GM23338 (cell line): ENCODE data around the gene SLC19A1. TPM values are rescaled to one million over a fixed set of nuclear protein-coding genes. Genes with fewer than 3 reads are reported as not detected.

Source experiments
- ATAC-seq: fragments of 200-7000 bp; cut with Tn5 transposase; 3 replicates; pipeline ENCODE4 v1.9.1; 2020
- DNase-seq: peaks from one replicate; pipeline ENCODE4 v3.0.0-alpha.2; 2015; ENCODE audit warnings: low spot score
- H2AFZ ChIP-seq: fragments of 200-600 bp; sonication (generic); 2 replicates; pipeline ENCODE4 v1.8.0; 2016; ENCODE audit warnings: antibody characterized with exemption, mild to moderate bottlenecking, moderate library complexity
- H3F3A ChIP-seq: fragments of 200-600 bp; sonication (generic); replicated peaks from 2 replicates; pipeline ENCODE4 v1.8.0; 2017; ENCODE audit warnings: antibody characterized with exemption, mixed run types, low read depth
- H3K27ac ChIP-seq: fragments of 200-600 bp; sonication (generic); 2 replicates; pipeline ENCODE4 v1.6.1; 2016; ENCODE audit warnings: low read depth
- H3K27me3 ChIP-seq: fragments of 200-600 bp; sonication (generic); 2 replicates; pipeline ENCODE4 v1.8.0; 2016; ENCODE audit warnings: mild to moderate bottlenecking, mixed run types, moderate library complexity; ENCODE audit not compliant: insufficient read depth
- H3K36me3 ChIP-seq: fragments of 200-600 bp; sonication (generic); 2 replicates; pipeline ENCODE4 v1.8.0; 2016; ENCODE audit warnings: mild to moderate bottlenecking; ENCODE audit not compliant: insufficient read depth
- H3K4me1 ChIP-seq: fragments of 200-600 bp; sonication (generic); 2 replicates; pipeline ENCODE4 v1.8.0; 2016; ENCODE audit warnings: mild to moderate bottlenecking, moderate library complexity; ENCODE audit not compliant: insufficient read depth
- H3K4me2 ChIP-seq: fragments of 200-600 bp; sonication (generic); 2 replicates; pipeline ENCODE4 v1.7.1; 2017; ENCODE audit warnings: mixed run types
- H3K4me3 ChIP-seq: fragments of 200-600 bp; sonication (generic); 2 replicates; pipeline ENCODE4 v1.6.1; 2016; ENCODE audit warnings: mixed run types
- H3K79me2 ChIP-seq: fragments of 200-600 bp; sonication (generic); replicated peaks from 2 replicates; pipeline ENCODE4 v1.8.0; 2017; ENCODE audit warnings: mild to moderate bottlenecking; ENCODE audit not compliant: insufficient read depth
- H3K9me2 ChIP-seq: fragments of 200-600 bp; sonication (generic); 2 replicates; pipeline ENCODE4 v1.8.0; 2017; ENCODE audit not compliant: insufficient read depth
- H4K20me1 ChIP-seq: fragments of 200-600 bp; sonication (generic); replicated peaks from 2 replicates; pipeline ENCODE4 v1.8.0; 2017; ENCODE audit warnings: mild to moderate bottlenecking; ENCODE audit not compliant: insufficient read depth
- H3K27ac Mint-ChIP-seq: 2 replicates; pipeline ENCODE4 v1.8.0; 2020; ENCODE audit warnings: inconsistent platforms, mild to moderate bottlenecking, moderate library complexity, mixed read lengths
- H3K27me3 Mint-ChIP-seq: 3 replicates; pipeline ENCODE4 v1.8.0; 2022; ENCODE audit warnings: low read depth, mild to moderate bottlenecking, moderate library complexity, mixed read lengths, inconsistent platforms; ENCODE audit not compliant: insufficient read depth, poor library complexity
- H3K36me3 Mint-ChIP-seq: 3 replicates; pipeline ENCODE4 v1.8.0; 2021; ENCODE audit warnings: low read depth, mild to moderate bottlenecking, inconsistent platforms, moderate library complexity, mixed read lengths
- H3K4me1 Mint-ChIP-seq: 3 replicates; pipeline ENCODE4 v1.8.0; 2020; ENCODE audit warnings: mild to moderate bottlenecking, inconsistent platforms, mixed read lengths
- H3K4me3 Mint-ChIP-seq: 3 replicates; pipeline ENCODE4 v1.8.0; 2021; ENCODE audit warnings: moderate library complexity, mild to moderate bottlenecking, inconsistent platforms, mixed read lengths
- H3K9me3 Mint-ChIP-seq: 3 replicates; pipeline ENCODE4 v1.8.0; 2020; ENCODE audit warnings: moderate library complexity, mild to moderate bottlenecking, inconsistent platforms, mixed read lengths
- CREB1 ChIP-seq: fragments of 250-450 bp; sonication (Bioruptor Pico); IDR thresholded peaks from 2 replicates; pipeline ENCODE4 v1.5.0; 2020; ENCODE audit warnings: low read depth, mild to moderate bottlenecking, moderate library complexity
- CTCF ChIP-seq, 2 experiments: fragments of 200-600 bp in 1 of 2; sonication (generic) in 1 of 2; conservative IDR thresholded peaks; 2 replicates each; pipeline versions ENCODE4 v1.5.1 to v1.6.1; 2016 to 2017; ENCODE audit warnings: antibody characterized with exemption in 2 of 2, low read depth in 2 of 2, mild to moderate bottlenecking in 2 of 2, moderate library complexity in 1 of 2
- ETS1 ChIP-seq: IDR thresholded peaks from 2 replicates; pipeline ENCODE4 v1.6.1; 2016; ENCODE audit warnings: antibody characterized with exemption
- EZH2phosphoT487 ChIP-seq: fragments of 200-600 bp; sonication (generic); IDR thresholded peaks from one replicate; pipeline ENCODE4 v1.8.1; 2018; ENCODE audit warnings: antibody characterized with exemption; ENCODE audit not compliant: unreplicated experiment
- JUNB ChIP-seq: IDR thresholded peaks from one replicate; pipeline ENCODE4 v1.6.1; 2016; ENCODE audit warnings: antibody characterized with exemption; ENCODE audit not compliant: unreplicated experiment
- NANOG ChIP-seq: IDR thresholded peaks from 2 replicates; pipeline ENCODE4 v1.6.1; 2016; ENCODE audit warnings: antibody characterized with exemption, borderline replicate concordance
- POLR2AphosphoS5 ChIP-seq: IDR thresholded peaks from 2 replicates; pipeline ENCODE4 v1.6.1; 2016; ENCODE audit warnings: antibody characterized with exemption, low read depth
- REST ChIP-seq: IDR thresholded peaks from one replicate; pipeline ENCODE4 v1.6.1; 2018; ENCODE audit warnings: antibody characterized with exemption; ENCODE audit not compliant: unreplicated experiment
- STAT1 ChIP-seq: IDR thresholded peaks from one replicate; pipeline ENCODE4 v1.6.1; 2016; ENCODE audit warnings: antibody characterized with exemption; ENCODE audit not compliant: unreplicated experiment
- ZNF114 ChIP-seq: fragments of 250-450 bp; sonication (Bioruptor Pico); IDR thresholded peaks from 2 replicates; pipeline ENCODE4 v1.5.0; 2020; ENCODE audit warnings: mild to moderate bottlenecking, moderate library complexity
- ZNF331 ChIP-seq: fragments of 250-450 bp; sonication (Bioruptor Pico); IDR thresholded peaks from 2 replicates; pipeline ENCODE4 v1.5.0; 2020; ENCODE audit warnings: low read depth, mild to moderate bottlenecking, moderate library complexity
- polyA plus RNA-seq: library from polyadenylated mRNA; unstranded; fragments of >200 nt; fragmentation: Nextera tagmentation; extraction: Ambion mirVana; gene quantifications from 2 replicates; pipeline ENCODE4 v1.2.1, GENCODE V29; 2016
- total RNA-seq: library from RNA; depleted of rRNA; stranded (reverse); fragments of >200 nt; shearing (Covaris generic); gene quantifications from 2 replicates; pipeline ENCODE4 v1.2.3, GENCODE V29; 2014
- TF ChIP-seq, protein P1 (sequence below): fragments of 250-450 bp; sonication (Bioruptor Pico); IDR thresholded peaks from 2 replicates; pipeline ENCODE4 v1.5.0; 2020; ENCODE audit warnings: mild to moderate bottlenecking, moderate library complexity

SLC19A1 gene
- total and polyA plus RNA-seq, 2 experiments from 2014 or later, result 31.2 to 33.0 TPM

DNA sequence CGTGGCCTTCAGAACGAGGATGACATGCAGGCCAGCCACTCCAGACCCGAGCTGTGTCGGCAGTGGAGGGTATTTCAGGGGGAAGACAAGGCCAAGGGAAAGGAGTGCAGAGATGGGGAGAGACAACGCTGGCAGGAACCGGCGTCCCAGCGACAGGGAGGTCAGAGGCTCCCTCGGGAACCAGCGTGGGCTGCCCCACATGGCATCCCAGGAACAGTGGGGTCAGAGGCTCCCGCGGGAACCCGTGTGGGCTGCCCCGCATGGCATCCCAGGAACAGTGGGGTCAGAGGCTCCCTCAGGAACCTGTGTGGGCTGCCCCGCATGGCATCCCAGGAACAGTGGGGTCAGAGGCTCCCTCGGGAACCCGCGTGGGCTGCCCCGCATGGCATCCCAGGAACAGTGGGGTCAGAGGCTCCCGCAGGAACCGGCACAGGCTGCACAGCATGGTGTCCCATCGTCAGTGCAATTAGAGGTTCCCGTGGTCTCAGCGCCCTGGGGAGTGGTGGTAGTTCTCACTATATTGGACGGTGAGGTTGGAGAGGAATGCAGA, 43.0 kb downstream of the SLC19A1 start:
- H2AFZ ChIP-seq, result no peak overlapping the region
- no peaks in the 10 kb centered on the region for H3K4me1 ChIP-seq
- Mint-ChIP-seq H3K4me3 (no peak overlapping the region), H3K9me3 (no peaks in the 10 kb centered on the region; the same call in 2 of the 3 replicates), H3K36me3 (peaks cover 68% of the 10 kb centered on the region), H3K27me3 (peaks cover 10% of the 10 kb centered on the region), H3K27ac (no peak overlapping the region), H3K4me1 (no peaks in the 10 kb centered on the region)
- H3K4me3 ChIP-seq, result no peak overlapping the region
- H3K36me3 ChIP-seq, result peaks cover 9% of the 10 kb centered on the region; the same call in 1 of the 2 replicates
- no peak overlapping the region for H3K4me2 ChIP-seq
- TF ChIP-seq CTCF (conservative IDR thresholded peaks at IDR 0.05; ENCODE audit: low read depth in 2 of 2) (no peak), EZH2phosphoT487 (no peak), ZNF114 (no peak), CREB1 (no peak), POLR2AphosphoS5 (no peak), ZNF331 (CRISPR knock-in tag) (no peak), STAT1 (no peak), JUNB (no peak), ETS1 (no peak), NANOG (no peak), REST (no peak)
- TF ChIP-seq, protein P1, sequence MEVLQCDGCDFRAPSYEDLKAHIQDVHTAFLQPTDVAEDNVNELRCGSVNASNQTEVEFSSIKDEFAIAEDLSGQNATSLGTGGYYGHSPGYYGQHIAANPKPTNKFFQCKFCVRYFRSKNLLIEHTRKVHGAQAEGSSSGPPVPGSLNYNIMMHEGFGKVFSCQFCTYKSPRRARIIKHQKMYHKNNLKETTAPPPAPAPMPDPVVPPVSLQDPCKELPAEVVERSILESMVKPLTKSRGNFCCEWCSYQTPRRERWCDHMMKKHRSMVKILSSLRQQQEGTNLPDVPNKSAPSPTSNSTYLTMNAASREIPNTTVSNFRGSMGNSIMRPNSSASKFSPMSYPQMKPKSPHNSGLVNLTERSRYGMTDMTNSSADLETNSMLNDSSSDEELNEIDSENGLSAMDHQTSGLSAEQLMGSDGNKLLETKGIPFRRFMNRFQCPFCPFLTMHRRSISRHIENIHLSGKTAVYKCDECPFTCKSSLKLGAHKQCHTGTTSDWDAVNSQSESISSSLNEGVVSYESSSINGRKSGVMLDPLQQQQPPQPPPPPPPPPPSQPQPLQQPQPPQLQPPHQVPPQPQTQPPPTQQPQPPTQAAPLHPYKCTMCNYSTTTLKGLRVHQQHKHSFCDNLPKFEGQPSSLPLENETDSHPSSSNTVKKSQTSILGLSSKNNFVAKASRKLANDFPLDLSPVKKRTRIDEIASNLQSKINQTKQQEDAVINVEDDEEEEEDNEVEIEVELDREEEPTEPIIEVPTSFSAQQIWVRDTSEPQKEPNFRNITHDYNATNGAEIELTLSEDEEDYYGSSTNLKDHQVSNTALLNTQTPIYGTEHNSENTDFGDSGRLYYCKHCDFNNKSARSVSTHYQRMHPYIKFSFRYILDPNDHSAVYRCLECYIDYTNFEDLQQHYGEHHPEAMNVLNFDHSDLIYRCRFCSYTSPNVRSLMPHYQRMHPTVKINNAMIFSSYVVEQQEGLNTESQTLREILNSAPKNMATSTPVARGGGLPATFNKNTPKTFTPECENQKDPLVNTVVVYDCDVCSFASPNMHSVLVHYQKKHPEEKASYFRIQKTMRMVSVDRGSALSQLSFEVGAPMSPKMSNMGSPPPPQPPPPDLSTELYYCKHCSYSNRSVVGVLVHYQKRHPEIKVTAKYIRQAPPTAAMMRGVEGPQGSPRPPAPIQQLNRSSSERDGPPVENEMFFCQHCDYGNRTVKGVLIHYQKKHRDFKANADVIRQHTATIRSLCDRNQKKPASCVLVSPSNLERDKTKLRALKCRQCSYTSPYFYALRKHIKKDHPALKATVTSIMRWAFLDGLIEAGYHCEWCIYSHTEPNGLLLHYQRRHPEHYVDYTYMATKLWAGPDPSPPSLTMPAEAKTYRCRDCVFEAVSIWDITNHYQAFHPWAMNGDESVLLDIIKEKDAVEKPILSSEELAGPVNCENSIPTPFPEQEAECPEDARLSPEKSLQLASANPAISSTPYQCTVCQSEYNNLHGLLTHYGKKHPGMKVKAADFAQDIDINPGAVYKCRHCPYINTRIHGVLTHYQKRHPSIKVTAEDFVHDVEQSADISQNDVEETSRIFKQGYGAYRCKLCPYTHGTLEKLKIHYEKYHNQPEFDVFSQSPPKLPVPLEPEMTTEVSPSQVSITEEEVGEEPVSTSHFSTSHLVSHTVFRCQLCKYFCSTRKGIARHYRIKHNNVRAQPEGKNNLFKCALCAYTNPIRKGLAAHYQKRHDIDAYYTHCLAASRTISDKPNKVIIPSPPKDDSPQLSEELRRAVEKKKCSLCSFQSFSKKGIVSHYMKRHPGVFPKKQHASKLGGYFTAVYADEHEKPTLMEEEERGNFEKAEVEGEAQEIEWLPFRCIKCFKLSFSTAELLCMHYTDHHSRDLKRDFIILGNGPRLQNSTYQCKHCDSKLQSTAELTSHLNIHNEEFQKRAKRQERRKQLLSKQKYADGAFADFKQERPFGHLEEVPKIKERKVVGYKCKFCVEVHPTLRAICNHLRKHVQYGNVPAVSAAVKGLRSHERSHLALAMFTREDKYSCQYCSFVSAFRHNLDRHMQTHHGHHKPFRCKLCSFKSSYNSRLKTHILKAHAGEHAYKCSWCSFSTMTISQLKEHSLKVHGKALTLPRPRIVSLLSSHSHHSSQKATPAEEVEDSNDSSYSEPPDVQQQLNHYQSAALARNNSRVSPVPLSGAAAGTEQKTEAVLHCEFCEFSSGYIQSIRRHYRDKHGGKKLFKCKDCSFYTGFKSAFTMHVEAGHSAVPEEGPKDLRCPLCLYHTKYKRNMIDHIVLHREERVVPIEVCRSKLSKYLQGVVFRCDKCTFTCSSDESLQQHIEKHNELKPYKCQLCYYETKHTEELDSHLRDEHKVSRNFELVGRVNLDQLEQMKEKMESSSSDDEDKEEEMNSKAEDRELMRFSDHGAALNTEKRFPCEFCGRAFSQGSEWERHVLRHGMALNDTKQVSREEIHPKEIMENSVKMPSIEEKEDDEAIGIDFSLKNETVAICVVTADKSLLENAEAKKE (CRISPR knock-in tag), result no peak
- DNase-seq (no peak), ATAC-seq (no peak)
- H3K27ac ChIP-seq, result no peak overlapping the region
- H3K9me2 ChIP-seq, result no peaks in the 10 kb centered on the region
- H3F3A ChIP-seq, result 0 out of 2 replicates have a peak, but pooled peaks cover 5% of the 10 kb centered on the region
- no peaks in the 10 kb centered on the region for H3K27me3 ChIP-seq
- no peaks in the 10 kb centered on the region for H3K79me2 ChIP-seq
- no peaks in the 10 kb centered on the region; the same call in 1 of the 2 replicates for H4K20me1 ChIP-seq
